Tibial nerve (tissue), 4 donors: Measurements from ENCODE around the gene BEAN1. TPM values are rescaled to one million over a fixed set of nuclear protein-coding genes. Genes with fewer than 3 reads are reported as not detected.

Source experiments
- DNase-seq, 2 donors: peaks; one replicate each; pipeline ENCODE4 v3.0.0-alpha.2; 2019; ENCODE audit warnings: low spot score in 2 of 2
- H3K27ac ChIP-seq, 4 donors: fragments of 200-600 bp; sonication (generic) in 3 of 4; one replicate each; pipeline ENCODE4 v1.5.1; 2017 to 2019; ENCODE audit warnings: mild to moderate bottlenecking in 1 of 4
- H3K27me3 ChIP-seq, 2 donors: fragments of 200-600 bp; sonication (generic) in 1 of 2; one replicate each; pipeline versions ENCODE4 v1.5.1 to v1.6.0; 2017 to 2019
- H3K36me3 ChIP-seq, 3 donors: fragments of 200-600 bp; sonication (generic); one replicate each; pipeline ENCODE4 v1.5.1; 2018 to 2019
- H3K4me1 ChIP-seq, 4 donors: fragments of 200-600 bp; sonication (generic) in 3 of 4; one replicate each; pipeline ENCODE4 v1.5.1; 2017 to 2019
- H3K4me3 ChIP-seq, 4 donors: fragments of 200-600 bp; sonication (generic) in 3 of 4; one replicate each; pipeline ENCODE4 v1.5.1; 2017 to 2019; ENCODE audit warnings: mild to moderate bottlenecking in 1 of 4, moderate library complexity in 1 of 4
- H3K9me3 ChIP-seq, 4 donors: fragments of 200-600 bp; sonication (generic) in 3 of 4; one replicate each; pipeline ENCODE4 v1.5.1; 2017 to 2019
- EP300 ChIP-seq, 2 donors: sonication (generic); formaldehyde crosslinking; IDR thresholded peaks; one replicate each; pipeline ENCODE4 v1.6.1; 2017; ENCODE audit warnings: antibody characterized with exemption in 2 of 2, mild to moderate bottlenecking in 1 of 2
- POLR2A ChIP-seq, 2 donors: fragments of 450-650 bp; IDR thresholded peaks; one replicate each; pipeline ENCODE4 v1.6.1; 2017; ENCODE audit warnings: antibody characterized with exemption in 2 of 2, mild to moderate bottlenecking in 2 of 2, moderate library complexity in 2 of 2
- WGBS, 2 donors: methylation state at CpG; one replicate each; pipeline ENCODE4 v1.1.5; 2018; 5-methylcytosine and 5-hydroxymethylcytosine counted together
- total RNA-seq, 4 donors: library from RNA; depleted of rRNA; stranded (reverse); fragments of >200 nt; gene quantifications; one replicate each; pipeline ENCODE4 v1.1.0, GENCODE V29; 2016
- TF ChIP-seq, protein P1 (sequence below), 5 experiments: fragments of 200-600 bp in 3 of 5; fragments of 450-650 bp in 2 of 5; sonication (generic) in 3 of 5; IDR thresholded peaks; one replicate each; pipeline ENCODE4 v1.5.1; 2016 to 2019; ENCODE audit warnings: antibody characterized with exemption in 5 of 5, mild to moderate bottlenecking in 3 of 5, moderate library complexity in 2 of 5

The BEAN1 gene
- total RNA-seq, 4 donors from 2014 or later, result 0.21 to 1.4 (median 0.30) TPM; not detected in 1

DNA sequence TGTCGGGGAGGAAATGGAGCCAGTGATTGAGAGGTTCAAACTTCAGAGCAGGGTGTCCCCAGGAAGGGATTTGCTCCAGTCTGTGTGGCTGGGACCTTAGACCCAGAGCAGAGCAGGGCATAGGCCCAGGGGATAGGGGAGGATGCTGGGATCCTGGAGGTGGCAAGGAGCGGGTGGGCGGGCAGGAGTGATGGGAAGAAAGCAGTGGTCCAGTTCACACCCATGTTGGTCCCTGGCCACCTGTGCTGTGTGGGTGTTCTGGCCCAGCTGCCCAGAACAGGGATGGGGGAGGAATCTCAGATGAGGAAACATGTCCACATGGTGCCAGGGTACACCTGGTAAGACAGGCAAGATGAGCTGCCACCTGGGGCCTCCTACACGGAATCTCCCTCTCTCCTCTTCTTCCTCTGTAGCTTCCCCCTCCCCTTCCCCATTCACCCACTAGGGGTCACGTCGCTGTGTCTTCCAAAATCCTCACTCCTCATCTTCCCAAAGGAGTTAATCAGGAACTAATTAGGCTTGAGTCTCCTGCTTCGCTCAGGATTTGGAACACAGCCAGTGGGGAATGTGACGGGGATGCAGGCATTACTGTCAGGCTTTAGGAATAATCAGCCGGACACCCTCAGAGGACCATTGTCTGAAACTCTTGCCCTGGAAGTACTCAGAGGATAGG is 2.3 kb downstream of the BEAN1 start:
- H3K27me3 ChIP-seq, result peaks cover 3 to 60% of the 10 kb centered on the region in 2 donors
- H3K4me1 ChIP-seq, result peaks cover 0 to 32% (median 11%) of the 10 kb centered on the region in 4 donors
- no peak for DNase-seq

DNA sequence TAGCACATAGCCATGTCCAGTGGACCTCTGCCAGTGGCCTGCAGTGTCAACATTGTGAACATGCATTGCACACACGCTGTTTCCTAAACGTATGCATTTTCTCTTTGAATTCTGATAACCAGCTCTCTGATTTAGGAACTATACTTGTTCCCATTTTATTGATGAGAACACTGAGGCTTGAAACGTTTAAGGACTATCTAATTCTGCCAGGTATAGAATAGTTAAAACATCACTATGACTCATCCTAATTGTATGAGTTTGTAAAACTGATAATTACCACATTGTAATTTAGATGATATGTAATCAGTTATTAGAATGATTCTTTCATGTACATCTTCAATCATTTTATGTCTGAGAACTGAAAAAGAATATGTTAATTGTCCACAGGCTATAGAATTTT is 3.1 kb downstream of the BEAN1 start:
- Histone ChIP-seq H3K36me3 (no peaks in the 10 kb centered on the region), H3K9me3 (no peaks in the 10 kb centered on the region), H3K27ac (no peak overlapping the region), H3K27me3 (peaks cover 3 to 55% of the 10 kb centered on the region in 2 donors), H3K4me1 (peaks cover 0 to 32% (median 11%) of the 10 kb centered on the region in 4 donors), H3K4me3 (no peak overlapping the region)
- TF ChIP-seq, protein P1, sequence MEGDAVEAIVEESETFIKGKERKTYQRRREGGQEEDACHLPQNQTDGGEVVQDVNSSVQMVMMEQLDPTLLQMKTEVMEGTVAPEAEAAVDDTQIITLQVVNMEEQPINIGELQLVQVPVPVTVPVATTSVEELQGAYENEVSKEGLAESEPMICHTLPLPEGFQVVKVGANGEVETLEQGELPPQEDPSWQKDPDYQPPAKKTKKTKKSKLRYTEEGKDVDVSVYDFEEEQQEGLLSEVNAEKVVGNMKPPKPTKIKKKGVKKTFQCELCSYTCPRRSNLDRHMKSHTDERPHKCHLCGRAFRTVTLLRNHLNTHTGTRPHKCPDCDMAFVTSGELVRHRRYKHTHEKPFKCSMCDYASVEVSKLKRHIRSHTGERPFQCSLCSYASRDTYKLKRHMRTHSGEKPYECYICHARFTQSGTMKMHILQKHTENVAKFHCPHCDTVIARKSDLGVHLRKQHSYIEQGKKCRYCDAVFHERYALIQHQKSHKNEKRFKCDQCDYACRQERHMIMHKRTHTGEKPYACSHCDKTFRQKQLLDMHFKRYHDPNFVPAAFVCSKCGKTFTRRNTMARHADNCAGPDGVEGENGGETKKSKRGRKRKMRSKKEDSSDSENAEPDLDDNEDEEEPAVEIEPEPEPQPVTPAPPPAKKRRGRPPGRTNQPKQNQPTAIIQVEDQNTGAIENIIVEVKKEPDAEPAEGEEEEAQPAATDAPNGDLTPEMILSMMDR (IDR thresholded peaks at IDR 0.05), result no peak
- TF ChIP-seq POLR2A (IDR thresholded peaks at IDR 0.05), result no peak
- no peak for TF ChIP-seq EP300 (IDR thresholded peaks at IDR 0.05)
- 76 to 86% methylated on average over 3 of the region's 3 CpGs for WGBS, 2 donors
- DNase-seq, result no peak

More for the DNA sequence above, 2.3 kb downstream of the BEAN1 start:
- H3K27ac ChIP-seq, result no peak overlapping the region
- H3K4me3 ChIP-seq, result no peak overlapping the region
- H3K36me3 ChIP-seq, result no peaks in the 10 kb centered on the region
- WGBS, 2 donors, result 41 to 54% methylated on average over 9 of the region's 9 CpGs
- no peaks in the 10 kb centered on the region for H3K9me3 ChIP-seq
- no peak for TF ChIP-seq EP300 (IDR thresholded peaks at IDR 0.05)
- TF ChIP-seq POLR2A (IDR thresholded peaks at IDR 0.05), result no peak

DNA sequence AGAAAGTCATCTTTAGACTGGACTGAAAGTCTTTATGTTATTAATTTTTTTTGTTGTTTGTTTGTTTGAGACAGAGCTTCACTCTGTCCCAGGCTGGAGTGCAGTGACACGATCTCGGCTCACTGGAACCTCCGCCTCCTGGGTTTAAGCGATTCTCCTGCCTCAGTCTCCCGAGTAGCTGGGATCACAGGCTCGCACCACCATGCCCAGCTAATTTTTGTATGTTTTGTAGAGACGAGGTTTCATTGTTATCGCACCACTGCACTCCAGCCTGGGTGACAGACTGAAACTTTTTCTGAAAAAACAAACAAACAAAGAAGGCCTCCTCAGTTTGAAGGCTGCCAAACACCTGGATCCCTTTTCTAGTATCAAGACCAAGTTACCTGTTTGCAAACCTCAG is 4.7 kb downstream of the BEAN1 start:
- TF ChIP-seq, protein P1 (IDR thresholded peaks at IDR 0.05), result no peak
- TF ChIP-seq EP300 (IDR thresholded peaks at IDR 0.05), result no peak
- no peak for TF ChIP-seq POLR2A (IDR thresholded peaks at IDR 0.05)
- Histone ChIP-seq H3K27ac (no peak overlapping the region), H3K9me3 (no peaks in the 10 kb centered on the region), H3K4me3 (no peak overlapping the region), H3K36me3 (no peaks in the 10 kb centered on the region), H3K4me1 (peaks cover 0 to 22% (median 8%) of the 10 kb centered on the region in 4 donors), H3K27me3 (peaks cover 3 to 40% of the 10 kb centered on the region in 2 donors)
- DNase-seq, result no peak
- 79 to 82% methylated on average over 8 of the region's 8 CpGs for WGBS, 2 donors

DNA sequence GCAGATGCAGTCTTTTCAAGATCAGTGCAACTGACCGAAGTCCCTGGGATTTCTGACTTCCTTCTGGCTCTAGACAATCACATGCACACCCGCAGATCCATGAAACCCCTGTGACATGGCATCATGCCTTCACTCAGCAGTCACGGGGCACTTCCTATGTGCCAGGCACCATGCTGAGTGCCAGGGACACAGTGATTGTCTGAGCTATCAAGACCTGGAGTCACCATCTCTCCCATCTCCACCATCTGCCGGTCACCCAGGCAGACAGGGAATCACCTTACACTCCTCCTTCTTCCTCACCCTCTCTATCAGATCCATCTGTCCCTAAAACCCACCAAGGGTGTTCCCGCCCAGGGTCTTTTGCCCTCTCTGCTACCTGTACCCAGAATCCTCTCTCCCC is 5.3 kb downstream of the BEAN1 start:
- no peak overlapping the region for H3K27ac ChIP-seq
- WGBS, 2 donors, result 81 to 88% methylated on average over 4 to 5 of the region's 5 CpGs
- peaks cover 3 to 39% of the 10 kb centered on the region in 2 donors for H3K27me3 ChIP-seq
- no peak for DNase-seq
- peaks cover 0 to 19% (median 6%) of the 10 kb centered on the region in 4 donors for H3K4me1 ChIP-seq
- H3K4me3 ChIP-seq, result no peak overlapping the region
- H3K36me3 ChIP-seq, result no peaks in the 10 kb centered on the region
- no peaks in the 10 kb centered on the region for H3K9me3 ChIP-seq
- TF ChIP-seq EP300 (IDR thresholded peaks at IDR 0.05) (no peak), POLR2A (IDR thresholded peaks at IDR 0.05) (no peak)
- TF ChIP-seq, protein P1 (IDR thresholded peaks at IDR 0.05), result no peak

DNA sequence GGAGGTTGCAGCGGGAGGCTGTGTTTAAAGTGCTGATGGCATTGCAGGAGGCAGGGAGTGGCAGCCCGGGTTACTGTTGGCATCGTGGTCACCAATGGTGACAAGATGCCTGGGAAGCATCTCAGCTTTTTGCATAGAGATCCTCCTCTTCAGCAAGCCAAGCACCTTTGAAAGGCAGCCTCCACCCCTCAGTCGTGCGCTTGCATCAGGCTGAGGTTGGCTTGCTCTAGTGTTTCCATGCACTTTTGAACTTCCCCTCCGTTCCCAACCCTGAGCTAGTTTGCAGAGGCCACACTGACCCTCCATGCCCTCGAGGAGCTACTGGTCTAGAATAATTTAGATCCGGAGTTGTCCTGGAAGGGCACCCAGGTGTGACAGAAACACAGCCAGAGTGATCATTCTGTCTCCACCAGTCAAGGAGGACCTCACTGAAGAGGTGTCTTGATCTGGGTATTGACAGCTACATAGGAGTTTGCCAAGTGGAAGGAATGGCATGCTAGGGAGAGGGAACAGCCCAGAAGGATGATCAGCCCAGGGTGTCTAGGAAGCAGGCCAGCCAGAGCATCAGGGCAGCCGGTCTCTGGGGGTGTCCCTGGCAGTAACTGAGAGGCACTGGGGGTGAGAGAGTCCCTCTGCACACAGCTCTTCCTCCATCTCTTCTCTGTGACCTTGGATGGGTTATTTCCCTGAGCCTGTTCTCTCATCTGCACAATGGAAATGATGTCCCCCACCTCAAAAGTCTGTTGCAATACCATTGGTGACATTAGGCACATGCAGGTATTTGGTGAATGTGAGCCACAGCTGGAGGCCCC is 7.7 kb downstream of the BEAN1 start:
- H3K9me3 ChIP-seq, result no peaks in the 10 kb centered on the region
- TF ChIP-seq EP300 (IDR thresholded peaks at IDR 0.05) (no peak), POLR2A (IDR thresholded peaks at IDR 0.05) (no peak)
- TF ChIP-seq, protein P1 (IDR thresholded peaks at IDR 0.05), result no peak
- DNase-seq, result no peak
- H3K4me1 ChIP-seq, result no peaks in the 10 kb centered on the region
- H3K27me3 ChIP-seq, result peaks cover 0 to 16% of the 10 kb centered on the region in 2 donors
- no peak overlapping the region for H3K4me3 ChIP-seq
- WGBS, 2 donors, result 74 to 79% methylated on average over 9 of the region's 9 CpGs
- no peak overlapping the region for H3K27ac ChIP-seq
- no peaks in the 10 kb centered on the region for H3K36me3 ChIP-seq
